HG02642 (cell line): Measurements from ENCODE around the gene PLAC9.

Experiments used
- ATAC-seq: cut with Tn5 transposase; IDR thresholded peaks from one replicate; pipeline ENCODE4 v1.9.1; 2021; ENCODE audit warnings: mild to moderate bottlenecking; ENCODE audit not compliant: unreplicated experiment, poor library complexity

PLAC9 gene

DNA sequence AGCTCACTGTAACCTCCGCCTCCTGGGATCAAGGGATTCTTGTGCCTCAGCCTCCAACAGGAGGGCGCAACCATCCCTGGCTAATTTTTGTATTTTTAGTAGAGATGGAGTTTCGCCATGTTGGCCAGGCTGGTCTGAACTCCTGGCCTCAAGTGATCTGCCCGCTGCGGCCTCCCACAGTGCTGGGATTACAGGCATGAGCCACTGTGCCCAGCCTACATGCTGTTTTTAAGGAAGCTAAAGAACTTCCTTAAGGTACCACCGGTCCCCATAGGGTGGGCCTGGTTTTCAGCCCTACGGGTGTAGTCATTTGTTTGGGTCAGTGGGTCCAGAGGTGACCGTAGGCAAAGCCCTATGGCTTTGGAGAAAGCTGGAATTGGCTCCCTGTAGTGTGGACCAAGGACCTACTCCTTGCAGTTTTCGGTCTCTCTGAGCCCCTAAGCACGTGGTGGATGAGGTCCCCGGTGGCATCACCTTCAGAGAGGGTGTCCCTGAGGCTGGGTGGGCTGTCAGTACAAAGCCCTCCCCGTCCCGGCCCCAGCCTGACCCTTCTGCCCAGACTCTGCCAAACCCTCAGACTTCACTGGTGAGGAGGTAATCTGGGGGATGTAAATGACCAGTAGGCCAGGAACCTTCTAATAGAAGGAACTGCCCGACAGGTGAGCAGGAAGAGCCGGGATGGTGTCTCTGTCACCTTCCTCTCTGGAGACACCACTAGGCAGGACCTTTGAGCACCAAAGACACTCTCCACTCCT, 42.3 kb downstream of the PLAC9 start:
- no peak for ATAC-seq

DNA sequence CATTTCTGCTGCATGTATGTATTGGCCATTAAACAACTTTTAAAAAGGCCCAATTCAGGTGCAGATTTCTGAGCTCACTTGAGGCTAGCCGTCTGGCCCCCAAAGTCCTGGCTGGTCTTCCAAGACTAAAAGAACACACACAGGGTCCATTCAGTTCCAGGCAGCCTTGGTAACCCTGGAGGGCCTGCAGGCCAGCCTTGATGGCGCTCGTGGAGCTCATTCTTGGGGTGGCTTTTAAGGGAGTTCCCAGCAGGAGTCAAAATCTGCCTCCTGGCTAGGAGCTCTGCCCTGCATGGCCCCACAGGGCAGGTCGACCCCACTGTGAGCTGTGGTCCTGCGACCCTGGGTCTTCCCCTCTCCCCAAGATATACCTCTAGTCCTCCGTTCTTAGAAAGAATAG, 44.0 kb downstream of the PLAC9 start:
- ATAC-seq: no peak

DNA sequence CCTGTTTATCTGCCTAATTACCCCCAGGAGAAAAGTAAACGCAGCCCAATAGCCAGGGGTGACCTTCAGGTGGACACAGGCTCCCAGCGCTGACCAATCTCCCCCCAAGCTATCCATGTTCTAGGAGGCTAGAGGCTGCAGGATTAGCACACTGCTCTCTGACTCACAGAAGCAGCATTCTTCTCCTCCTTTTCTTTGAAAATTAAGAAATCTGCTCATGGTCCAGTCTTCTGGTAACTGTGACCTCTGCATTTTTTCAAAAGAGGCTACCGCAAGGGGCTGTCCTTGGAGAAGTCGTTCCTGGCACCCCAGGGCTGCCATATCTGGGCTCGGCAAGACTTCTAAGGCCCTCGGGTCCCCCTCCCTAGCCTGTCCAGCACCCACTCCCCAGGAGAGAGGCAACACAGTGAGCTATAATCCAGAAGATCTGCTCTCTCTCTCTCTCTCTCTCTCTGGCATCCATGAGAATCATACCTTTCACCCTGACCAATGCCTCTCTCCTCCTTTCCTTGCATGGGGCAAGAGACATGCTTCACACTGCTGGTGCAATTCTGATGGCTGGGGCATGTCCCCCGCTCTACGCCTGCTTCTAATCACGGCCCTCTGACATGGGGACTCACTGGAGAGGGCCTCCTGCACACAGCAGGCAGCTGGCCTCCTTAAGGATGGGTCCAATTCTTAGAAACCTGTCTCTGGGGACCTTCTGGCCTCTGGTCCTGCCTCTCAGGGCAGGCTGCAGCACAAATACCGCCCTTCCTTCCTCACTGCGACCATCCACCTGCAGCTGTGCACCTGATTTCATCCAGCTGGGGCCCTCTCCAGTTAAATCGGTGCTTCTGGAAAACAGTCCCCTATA, 45.5 kb downstream of the PLAC9 start:
- no peak for ATAC-seq

DNA sequence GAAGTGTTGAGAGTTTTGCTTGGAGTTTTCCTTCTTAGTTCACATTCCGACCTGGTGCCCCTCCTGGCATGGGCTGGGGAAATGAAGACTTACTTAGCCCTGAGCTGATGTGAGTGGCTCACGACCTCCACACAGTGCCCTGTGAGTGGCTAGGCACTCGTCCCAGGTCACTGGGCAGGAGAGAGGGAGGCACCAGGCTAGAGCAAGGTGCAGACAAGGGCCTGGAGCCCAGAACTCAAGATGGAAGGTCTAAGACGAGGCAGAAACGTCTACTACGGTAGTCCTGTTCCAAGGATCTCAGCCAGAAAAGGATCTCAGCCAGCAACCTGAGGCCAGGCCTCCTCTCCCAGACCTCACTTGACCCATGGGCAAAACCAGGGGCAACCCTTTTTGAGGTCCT, 50.5 kb downstream of the PLAC9 start:
- no peak for ATAC-seq

DNA sequence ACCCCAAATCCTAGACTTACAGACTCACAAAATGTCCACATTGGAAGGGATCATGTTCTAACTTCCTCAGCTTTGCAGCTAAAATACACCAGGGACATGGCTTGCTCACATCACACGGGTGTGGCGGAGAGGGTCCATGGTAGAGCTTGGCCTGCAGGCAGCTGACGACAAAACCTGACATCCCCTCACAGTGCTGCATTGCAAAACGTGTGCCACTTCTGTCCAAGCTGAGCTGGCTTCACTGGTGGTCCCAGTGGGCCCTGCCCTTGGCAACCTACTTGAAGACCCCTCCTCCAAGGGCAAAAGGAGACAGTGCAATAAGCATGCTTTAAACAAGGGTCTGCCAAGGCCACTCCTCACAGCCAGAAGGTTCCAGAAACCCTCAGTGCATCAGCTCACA, 50.9 kb downstream of the PLAC9 start:
- no peak for ATAC-seq

DNA sequence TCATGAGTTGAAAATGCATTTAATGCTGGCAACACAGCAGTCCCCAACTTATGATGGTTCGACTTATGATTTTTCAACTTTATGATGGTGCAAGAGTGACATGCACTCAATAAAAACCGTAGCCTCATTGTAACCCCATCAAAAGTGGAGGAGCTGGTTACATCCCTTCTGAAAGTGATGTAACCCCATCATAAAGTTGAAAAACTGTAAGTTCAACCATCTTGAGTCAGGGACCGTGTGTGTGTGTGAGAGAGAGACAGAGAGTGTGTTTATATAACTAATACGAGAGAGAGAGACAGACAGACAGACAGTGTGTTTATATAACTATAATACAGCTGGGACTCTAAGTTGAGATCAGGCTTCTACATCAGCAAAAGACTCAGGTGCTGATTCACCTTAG, 51.8 kb downstream of the PLAC9 start:
- ATAC-seq: no peak

DNA sequence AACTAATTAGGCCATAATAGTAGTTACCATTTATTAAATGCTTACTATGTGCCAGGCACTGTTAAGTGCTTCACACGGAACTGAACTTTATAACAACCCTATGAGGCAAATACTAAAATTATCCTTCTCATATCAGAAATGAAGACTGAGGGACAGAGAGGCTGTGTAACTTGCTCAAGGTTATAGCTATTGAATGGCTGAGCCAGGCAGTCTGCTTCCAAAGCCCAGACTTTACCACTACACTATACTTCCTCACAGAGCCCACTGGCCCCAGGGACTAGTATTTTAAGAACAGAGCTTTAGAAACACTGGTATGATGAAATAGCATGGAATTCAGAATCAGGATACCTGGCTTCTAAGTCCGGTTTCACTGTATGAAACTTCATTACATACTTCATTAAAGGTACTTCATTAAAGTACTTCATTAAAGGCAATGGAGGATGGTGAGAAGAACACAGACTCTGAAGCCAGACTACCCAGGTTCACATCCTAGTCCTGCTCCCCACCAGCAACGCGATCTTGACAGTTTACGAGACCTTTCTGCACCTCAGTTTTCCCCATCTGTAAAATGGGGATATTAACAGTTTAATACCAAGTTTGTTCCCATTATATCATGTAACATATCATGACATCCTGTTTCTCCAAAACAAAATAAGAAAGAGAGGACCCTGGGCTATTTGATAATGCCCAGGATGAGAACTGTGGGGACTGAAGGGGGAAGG, 53.2 kb downstream of the PLAC9 start:
- no peak for ATAC-seq

DNA sequence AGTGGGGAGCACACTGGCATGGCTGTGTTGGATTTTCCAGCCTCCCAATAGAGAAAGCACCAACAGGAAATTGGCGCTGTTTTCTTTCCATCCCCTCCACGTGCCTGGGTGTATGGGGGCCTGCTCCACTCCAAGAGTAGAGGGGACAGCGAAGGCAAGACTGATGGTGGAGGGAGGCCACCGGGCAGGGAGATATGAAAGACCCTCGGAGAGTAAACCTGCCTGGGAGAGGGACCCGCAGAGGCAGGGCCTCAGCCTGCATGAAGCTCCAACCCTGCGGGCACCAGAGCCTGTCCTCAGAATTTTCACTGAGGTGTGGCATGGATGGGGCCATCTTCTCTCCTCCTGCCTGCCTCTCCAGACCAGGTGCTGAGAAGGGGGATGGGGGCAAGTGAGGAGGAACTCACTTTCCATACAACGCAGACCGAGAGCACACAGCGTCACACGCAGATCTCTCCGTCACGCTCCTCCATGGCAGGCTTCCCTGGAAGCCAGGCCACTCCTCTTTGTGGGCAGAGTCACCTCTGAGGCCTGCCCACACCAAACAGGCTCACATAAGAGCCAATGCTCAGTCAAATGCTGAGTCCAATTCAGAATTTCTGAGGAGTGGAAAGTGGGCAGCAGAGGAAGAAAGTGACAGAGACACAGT, 54.0 kb downstream of the PLAC9 start:
- no peak for ATAC-seq

DNA sequence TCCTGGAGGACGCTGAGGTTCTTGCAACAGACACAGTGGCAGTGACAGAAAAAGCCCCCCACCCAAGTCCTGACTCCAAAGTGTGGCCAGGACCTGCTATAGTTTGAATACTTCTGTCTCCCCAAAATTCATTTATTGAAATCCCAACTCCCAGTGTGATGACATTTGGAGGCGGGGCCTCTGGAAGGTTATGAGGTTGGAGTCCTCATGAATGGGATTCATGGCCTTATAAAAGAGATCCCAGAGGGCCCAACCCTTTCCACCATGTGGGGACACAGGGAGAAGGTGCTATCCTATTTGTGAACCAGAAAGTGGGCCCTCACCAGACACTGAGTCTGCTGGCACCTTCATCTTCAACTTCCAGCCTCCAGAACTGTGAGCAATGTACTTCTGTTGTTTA, 54.5 kb downstream of the PLAC9 start:
- ATAC-seq: no peak

DNA sequence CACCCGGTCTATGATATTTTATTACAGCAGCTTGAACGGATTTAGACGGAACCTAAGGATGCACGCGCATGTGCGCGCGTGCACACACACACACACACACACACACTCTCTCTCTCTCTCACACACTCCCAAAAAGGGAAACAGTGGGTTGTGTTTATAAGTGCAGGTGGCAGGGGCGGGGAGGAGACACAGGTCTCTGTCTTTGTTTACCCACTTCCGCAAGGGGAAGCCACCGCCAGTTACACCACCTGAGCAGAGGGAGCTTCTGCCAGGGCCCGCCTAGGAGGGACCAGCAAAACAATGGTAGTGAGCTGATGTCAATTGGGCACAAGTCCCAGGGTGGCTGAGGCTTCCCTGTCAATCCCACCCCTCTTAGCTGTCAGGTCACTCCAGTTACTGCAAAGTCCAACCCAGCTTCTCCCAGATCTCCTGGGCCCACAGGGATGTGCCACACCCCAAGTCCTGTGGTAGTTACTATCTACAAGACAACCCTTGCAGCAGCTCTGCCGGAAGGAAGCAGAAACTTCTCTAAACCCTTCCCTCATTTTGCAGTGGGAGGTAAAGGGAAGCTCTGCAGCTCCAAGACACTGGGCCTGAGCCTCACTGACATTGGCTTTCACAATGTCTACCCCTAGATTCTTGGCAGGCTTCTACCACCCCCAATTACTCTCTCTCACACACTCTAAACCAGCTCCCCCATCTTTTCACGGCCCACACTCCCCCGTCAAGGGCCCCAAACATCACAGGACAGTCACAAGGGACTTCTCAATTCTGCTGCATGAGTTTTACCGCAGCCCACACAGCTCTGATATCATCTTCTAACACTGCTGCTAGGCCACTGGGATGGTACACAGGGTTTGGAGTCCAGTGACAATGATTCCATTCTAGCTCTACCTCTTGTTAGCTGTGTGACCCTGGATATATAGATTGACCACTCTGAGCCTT, 55.2 kb downstream of the PLAC9 start:
- ATAC-seq: peak; percentile 89

DNA sequence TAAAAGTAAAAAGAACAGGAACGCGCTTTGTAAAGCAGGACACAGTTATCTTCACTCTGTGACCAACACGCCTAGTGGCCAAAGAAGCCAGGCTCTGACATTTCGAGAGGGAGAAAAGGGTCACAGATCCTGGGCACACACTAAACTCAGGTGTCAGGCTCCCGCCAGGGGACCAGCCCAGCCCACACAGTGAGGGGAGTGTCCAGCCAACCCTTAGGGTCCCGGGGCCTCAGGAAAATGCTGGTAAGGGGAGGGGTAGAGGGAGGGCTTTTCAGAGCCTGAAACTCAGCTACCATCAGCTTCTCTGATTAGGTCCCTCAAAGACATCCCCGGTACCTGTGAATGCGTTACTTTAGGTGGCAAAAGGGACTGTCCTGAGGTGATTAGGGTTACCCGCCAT, 56.2 kb downstream of the PLAC9 start:
- no peak for ATAC-seq

DNA sequence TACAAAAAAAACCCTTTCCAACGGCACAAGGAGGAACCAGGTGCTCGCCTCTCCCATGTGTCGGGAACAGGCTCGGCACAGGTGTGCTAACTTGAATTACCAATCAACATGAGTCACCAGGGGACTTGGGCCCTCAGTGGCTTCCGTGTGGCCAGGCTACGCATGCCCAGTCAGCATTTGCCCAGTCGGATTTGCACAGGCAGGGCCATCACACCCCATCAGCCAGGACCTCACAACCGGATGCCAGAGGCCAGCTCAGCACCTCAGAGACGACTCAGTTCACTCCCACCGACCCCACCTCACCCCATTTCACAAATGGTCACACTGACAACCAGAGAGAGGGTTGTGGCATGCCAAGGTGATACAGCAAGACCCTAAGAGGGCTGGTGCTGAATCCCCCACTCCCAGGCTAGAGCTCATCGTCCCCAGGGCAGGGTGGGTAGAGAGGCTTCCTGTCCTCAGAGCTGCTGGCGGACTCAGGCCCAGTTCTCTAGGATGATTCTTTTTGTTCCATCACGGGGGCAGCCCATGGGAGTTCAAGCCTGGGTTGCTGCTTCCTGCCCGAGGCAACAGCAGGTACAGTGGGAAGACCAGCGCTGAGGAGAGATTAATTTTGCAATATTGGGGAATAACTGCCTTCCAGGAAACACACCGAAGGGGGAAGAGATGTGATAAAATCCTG, 59.2 kb downstream of the PLAC9 start:
- ATAC-seq: no peak

DNA sequence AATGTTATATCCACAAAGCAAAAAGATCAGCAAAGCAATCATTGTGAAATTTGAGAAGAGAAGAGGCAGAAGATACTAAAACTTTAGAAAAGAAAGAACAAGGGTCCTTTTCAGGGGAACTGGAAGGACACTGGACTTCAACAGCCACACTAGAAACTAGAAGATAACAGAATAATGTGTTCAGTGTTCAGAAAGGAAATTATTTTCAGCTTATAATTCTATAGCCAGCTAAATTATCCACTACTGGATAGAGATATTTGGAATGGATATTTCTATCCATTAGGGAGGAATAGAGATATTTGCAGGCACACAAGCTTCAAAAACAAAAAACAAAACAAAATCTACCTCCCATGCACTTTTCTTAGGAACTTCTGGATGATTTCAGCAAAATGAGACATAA, 60.0 kb downstream of the PLAC9 start:
- ATAC-seq: no peak

DNA sequence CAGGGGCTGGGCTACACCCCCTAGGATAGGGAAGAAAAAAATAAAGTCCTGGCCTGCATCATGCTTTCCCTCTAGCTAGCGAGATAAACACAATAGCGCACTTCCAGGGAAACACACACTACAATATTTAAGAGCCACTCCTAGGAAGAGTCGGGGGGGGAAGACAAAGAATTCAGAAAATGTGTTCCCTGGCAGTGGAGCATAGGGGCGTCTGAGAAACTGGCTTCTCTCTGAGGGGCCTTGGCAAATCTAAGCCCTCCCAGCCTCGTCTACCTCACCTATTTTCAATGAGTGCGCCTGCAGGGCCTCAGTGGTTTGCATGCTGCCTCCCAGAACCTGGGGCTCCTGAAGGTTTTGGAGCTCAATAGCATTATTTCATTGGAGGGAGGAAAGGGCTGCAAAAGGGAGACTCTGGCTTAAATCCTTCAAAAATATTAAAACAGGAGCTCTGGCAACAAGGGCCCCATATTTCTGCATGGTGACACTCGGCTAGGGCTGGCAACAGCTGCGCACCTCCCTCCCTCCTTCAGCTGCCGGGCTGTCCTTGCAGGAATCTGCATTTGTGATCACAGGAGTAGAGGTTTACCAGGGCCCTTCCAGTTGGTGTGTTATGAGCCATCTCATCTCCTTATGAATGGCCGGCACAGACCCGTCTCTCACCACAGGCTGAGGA, 62.0 kb downstream of the PLAC9 start:
- ATAC-seq: no peak
